ENCODE data around the gene ZNF850. TPM values are rescaled to one million over a fixed set of nuclear protein-coding genes. Genes with fewer than 3 reads are reported as not detected.

The ZNF850 gene
- total and polyA plus RNA-seq, 2 of the 13 experiments (the other 11 are each of a cell fraction or from before 2014, with no cell fraction given): 0.78 to 6.6 TPM

GRCh38 chr19:36687214-36688056, 85.2 kb downstream of the ZNF850 start, which contains the start of gene ZNF567 (continued):
- no peak; the same call in 1 of the 2 replicates for TF ChIP-seq ZNF136 (CRISPR knock-in tag; IDR thresholded peaks at IDR 0.05; ENCODE audit: low read depth)
- peak; percentile 74 for TF ChIP-seq SUZ12 (IDR thresholded peaks at IDR 0.05; ENCODE audit: low read depth, low read length)
- peak; percentile 94 for TF ChIP-seq HCFC1 (IDR thresholded peaks at IDR 0.05; ENCODE audit: low read depth, low read length)
- no peak for TF ChIP-seq RARG (CRISPR knock-in tag; IDR thresholded peaks at IDR 0.05; ENCODE audit: low read depth)
- TF ChIP-seq HOXA5 (CRISPR knock-in tag; IDR thresholded peaks at IDR 0.05): no peak
- TF ChIP-seq SP1 (IDR thresholded peaks at IDR 0.05): no peak
- TF ChIP-seq SP1 (CRISPR knock-in tag; IDR thresholded peaks at IDR 0.05): no peak
- TF ChIP-seq ZNF557 (CRISPR knock-in tag; IDR thresholded peaks at IDR 0.05): no peak
- peak; percentile 74 for TF ChIP-seq AGO1 (IDR thresholded peaks at IDR 0.05; ENCODE audit: low read depth, low read length, poor library complexity, severe bottlenecking)
- TF ChIP-seq MIER3 (CRISPR knock-in tag; IDR thresholded peaks at IDR 0.05; ENCODE audit: borderline replicate concordance): peak; percentile 67; the same call in 1 of the 2 replicates
- TF ChIP-seq FOXK2 (IDR thresholded peaks at IDR 0.05): no peak
- TF ChIP-seq, protein P1, sequence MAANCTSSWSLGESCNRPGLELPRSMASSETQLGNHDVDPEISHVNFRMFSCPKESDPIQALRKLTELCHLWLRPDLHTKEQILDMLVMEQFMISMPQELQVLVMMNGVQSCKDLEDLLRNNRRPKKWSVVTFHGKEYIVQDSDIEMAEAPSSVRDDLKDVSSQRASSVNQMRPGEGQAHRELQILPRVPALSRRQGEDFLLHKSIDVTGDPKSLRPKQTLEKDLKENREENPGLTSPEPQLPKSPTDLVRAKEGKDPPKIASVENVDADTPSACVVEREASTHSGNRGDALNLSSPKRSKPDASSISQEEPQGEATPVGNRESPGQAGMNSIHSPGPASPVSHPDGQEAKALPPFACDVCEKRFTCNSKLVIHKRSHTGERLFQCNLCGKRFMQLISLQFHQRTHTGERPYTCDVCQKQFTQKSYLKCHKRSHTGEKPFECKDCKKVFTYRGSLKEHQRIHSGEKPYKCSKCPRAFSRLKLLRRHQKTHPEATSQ (CRISPR knock-in tag; IDR thresholded peaks at IDR 0.05; ENCODE audit: borderline replicate concordance): peak; percentile 93; the same call in 1 of the 2 replicates
- no peak for TF ChIP-seq RFX3 (CRISPR knock-in tag; IDR thresholded peaks at IDR 0.05)
- TF ChIP-seq, protein P2, sequence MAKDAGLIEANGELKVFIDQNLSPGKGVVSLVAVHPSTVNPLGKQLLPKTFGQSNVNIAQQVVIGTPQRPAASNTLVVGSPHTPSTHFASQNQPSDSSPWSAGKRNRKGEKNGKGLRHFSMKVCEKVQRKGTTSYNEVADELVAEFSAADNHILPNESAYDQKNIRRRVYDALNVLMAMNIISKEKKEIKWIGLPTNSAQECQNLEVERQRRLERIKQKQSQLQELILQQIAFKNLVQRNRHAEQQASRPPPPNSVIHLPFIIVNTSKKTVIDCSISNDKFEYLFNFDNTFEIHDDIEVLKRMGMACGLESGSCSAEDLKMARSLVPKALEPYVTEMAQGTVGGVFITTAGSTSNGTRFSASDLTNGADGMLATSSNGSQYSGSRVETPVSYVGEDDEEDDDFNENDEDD (CRISPR knock-in tag; IDR thresholded peaks at IDR 0.05; ENCODE audit: borderline replicate concordance): peak; percentile 56; the same call in 1 of the 2 replicates
- TF ChIP-seq ZNF354B (CRISPR knock-in tag; IDR thresholded peaks at IDR 0.05): 0 out of 2 replicates have a peak, but pooled peaks have one; percentile 70
- TF ChIP-seq, protein P3, sequence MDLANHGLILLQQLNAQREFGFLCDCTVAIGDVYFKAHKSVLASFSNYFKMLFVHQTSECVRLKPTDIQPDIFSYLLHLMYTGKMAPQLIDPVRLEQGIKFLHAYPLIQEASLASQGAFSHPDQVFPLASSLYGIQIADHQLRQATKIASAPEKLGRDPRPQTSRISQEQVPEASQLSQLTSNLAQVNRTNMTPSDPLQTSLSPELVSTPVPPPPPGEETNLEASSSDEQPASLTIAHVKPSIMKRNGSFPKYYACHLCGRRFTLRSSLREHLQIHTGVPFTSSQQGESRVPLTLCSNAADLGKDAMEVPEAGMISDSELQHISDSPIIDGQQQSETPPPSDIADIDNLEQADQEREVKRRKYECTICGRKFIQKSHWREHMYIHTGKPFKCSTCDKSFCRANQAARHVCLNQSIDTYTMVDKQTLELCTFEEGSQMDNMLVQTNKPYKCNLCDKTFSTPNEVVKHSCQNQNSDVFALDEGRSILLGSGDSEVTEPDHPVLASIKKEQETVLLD (CRISPR knock-in tag; IDR thresholded peaks at IDR 0.05; ENCODE audit: low read depth): no peak
- TF ChIP-seq ZNF234 (CRISPR knock-in tag; conservative IDR thresholded peaks at IDR 0.05): no peak
- TF ChIP-seq ZNF549 (CRISPR knock-in tag; IDR thresholded peaks at IDR 0.05): no peak
- no peak; the same call in 1 of the 2 replicates for TF ChIP-seq NFATC3 (CRISPR knock-in tag; IDR thresholded peaks at IDR 0.05)
- TF ChIP-seq DNMT3B (CRISPR knock-in tag; conservative IDR thresholded peaks at IDR 0.05): no peak
- no peak for TF ChIP-seq ZNF775 (CRISPR knock-in tag; IDR thresholded peaks at IDR 0.05; ENCODE audit: borderline replicate concordance)
- 0 out of 2 replicates have a peak, but pooled peaks have one; percentile 20 for TF ChIP-seq ZNF782 (CRISPR knock-in tag; IDR thresholded peaks at IDR 0.05; ENCODE audit: borderline replicate concordance)
- 0 out of 2 replicates have a peak, but pooled peaks have one; percentile 51 for TF ChIP-seq KLF9 (CRISPR knock-in tag; IDR thresholded peaks at IDR 0.05; ENCODE audit: low read depth)
- no peak for TF ChIP-seq ZNF878 (CRISPR knock-in tag; IDR thresholded peaks at IDR 0.05)
- no peak for TF ChIP-seq FOXP1 (IDR thresholded peaks at IDR 0.05)
- no peak for TF ChIP-seq FOXP1 (CRISPR knock-in tag; IDR thresholded peaks at IDR 0.05)
- peak; percentile 74 for TF ChIP-seq HOMEZ (CRISPR knock-in tag; IDR thresholded peaks at IDR 0.05; ENCODE audit: low read depth)
- no peak for TF ChIP-seq SMARCE1 (IDR thresholded peaks at IDR 0.05; ENCODE audit: borderline replicate concordance)
